ENCODE results near the gene KIF16B. TPM values are rescaled to one million over a fixed set of nuclear protein-coding genes. Genes with fewer than 3 reads are reported as not detected.

KIF16B gene
- total RNA-seq, 1 experiment from 2014 or later = 7.0 TPM

DNA sequence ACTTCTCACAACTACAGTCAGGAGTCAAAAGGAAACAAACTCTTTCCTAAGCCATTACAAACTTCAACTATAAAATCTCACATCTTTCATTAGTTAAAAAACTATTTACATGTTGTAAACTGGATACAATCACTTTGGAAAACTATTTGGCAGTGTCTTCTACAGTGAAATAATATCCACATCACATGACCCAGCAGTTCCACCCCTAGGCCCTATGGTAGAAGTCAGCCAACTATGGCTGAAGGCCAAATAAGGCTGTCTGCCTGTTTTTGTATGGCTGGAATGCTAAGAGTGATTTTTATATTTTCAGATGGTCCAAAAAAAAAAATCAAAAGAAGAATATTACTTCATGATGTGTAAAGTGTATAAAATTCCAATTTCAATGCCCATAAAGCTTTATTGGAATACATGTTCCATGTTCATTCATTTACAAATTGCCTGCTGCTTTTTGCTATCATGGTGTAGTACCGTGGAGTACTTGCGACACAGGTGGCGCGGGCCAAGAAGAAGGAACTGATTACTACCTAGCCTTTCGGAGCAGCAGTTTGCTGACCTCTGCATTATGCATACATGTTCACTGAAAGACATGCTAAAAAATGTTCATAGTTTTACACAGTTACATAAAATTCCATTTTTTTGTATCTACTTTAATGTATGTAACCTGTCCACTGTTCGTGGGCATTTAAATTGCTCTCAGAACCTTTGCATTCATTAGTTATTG, 129.0 kb downstream of the KIF16B start:
- Histone ChIP-seq H3K9me2 (ENCODE audit: insufficient read depth) (no peaks in the 10 kb centered on the region), H3K9me3 (ENCODE audit: control insufficient read depth in 1 of 2, insufficient read depth in 1 of 2, low read depth in 1 of 2, low read length in 2 of 2) (no peaks in the 10 kb centered on the region), H4K20me1 (ENCODE audit: insufficient read depth) (no peaks in the 10 kb centered on the region), H3K27ac (ENCODE audit: low read depth, low read length) (no peak overlapping the region), H3K9ac (ENCODE audit: low read length) (no peak overlapping the region), H3K79me2 (ENCODE audit: insufficient read depth, low read length) (no peaks in the 10 kb centered on the region), H3K36me3 (ENCODE audit: control insufficient read depth in 1 of 2, insufficient read depth in 2 of 2, low read length in 2 of 2) (no peaks in the 10 kb centered on the region), H3K4me3 (replicated peaks in 1 of 2; ENCODE audit: low read depth in 1 of 2, low read length in 2 of 2) (no peak overlapping the region), H3K4me2 (ENCODE audit: low read length) (no peak overlapping the region), H3K27me3 (ENCODE audit: insufficient read depth, low read length) (no peaks in the 10 kb centered on the region), H2AFZ (ENCODE audit: low read depth, low read length, poor library complexity, severe bottlenecking) (no peak overlapping the region), H3K4me1 (ENCODE audit: control insufficient read depth in 1 of 2, insufficient read depth in 2 of 2, low read length in 2 of 2) (no peaks in the 10 kb centered on the region)
- TF ChIP-seq, protein P1, sequence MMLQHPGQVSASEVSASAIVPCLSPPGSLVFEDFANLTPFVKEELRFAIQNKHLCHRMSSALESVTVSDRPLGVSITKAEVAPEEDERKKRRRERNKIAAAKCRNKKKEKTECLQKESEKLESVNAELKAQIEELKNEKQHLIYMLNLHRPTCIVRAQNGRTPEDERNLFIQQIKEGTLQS (IDR thresholded peaks at IDR 0.05) = no peak
- TF ChIP-seq, protein P2, sequence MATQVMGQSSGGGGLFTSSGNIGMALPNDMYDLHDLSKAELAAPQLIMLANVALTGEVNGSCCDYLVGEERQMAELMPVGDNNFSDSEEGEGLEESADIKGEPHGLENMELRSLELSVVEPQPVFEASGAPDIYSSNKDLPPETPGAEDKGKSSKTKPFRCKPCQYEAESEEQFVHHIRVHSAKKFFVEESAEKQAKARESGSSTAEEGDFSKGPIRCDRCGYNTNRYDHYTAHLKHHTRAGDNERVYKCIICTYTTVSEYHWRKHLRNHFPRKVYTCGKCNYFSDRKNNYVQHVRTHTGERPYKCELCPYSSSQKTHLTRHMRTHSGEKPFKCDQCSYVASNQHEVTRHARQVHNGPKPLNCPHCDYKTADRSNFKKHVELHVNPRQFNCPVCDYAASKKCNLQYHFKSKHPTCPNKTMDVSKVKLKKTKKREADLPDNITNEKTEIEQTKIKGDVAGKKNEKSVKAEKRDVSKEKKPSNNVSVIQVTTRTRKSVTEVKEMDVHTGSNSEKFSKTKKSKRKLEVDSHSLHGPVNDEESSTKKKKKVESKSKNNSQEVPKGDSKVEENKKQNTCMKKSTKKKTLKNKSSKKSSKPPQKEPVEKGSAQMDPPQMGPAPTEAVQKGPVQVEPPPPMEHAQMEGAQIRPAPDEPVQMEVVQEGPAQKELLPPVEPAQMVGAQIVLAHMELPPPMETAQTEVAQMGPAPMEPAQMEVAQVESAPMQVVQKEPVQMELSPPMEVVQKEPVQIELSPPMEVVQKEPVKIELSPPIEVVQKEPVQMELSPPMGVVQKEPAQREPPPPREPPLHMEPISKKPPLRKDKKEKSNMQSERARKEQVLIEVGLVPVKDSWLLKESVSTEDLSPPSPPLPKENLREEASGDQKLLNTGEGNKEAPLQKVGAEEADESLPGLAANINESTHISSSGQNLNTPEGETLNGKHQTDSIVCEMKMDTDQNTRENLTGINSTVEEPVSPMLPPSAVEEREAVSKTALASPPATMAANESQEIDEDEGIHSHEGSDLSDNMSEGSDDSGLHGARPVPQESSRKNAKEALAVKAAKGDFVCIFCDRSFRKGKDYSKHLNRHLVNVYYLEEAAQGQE (IDR thresholded peaks at IDR 0.05; ENCODE audit: low read depth) = no peak
- TF ChIP-seq FOSL1 (IDR thresholded peaks at IDR 0.05; ENCODE audit: low read depth) = no peak
- TF ChIP-seq JUND (IDR thresholded peaks at IDR 0.05) = no peak
- no peak for TF ChIP-seq YY1 (IDR thresholded peaks at IDR 0.05; ENCODE audit: extremely low read depth, insufficient replicate concordance, low read depth, low read length)
- TF ChIP-seq, protein P3, sequence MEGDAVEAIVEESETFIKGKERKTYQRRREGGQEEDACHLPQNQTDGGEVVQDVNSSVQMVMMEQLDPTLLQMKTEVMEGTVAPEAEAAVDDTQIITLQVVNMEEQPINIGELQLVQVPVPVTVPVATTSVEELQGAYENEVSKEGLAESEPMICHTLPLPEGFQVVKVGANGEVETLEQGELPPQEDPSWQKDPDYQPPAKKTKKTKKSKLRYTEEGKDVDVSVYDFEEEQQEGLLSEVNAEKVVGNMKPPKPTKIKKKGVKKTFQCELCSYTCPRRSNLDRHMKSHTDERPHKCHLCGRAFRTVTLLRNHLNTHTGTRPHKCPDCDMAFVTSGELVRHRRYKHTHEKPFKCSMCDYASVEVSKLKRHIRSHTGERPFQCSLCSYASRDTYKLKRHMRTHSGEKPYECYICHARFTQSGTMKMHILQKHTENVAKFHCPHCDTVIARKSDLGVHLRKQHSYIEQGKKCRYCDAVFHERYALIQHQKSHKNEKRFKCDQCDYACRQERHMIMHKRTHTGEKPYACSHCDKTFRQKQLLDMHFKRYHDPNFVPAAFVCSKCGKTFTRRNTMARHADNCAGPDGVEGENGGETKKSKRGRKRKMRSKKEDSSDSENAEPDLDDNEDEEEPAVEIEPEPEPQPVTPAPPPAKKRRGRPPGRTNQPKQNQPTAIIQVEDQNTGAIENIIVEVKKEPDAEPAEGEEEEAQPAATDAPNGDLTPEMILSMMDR (IDR thresholded peaks at IDR 0.05 in 2 of 3, conservative IDR thresholded peaks at IDR 0.05 in 1 of 3; ENCODE audit: borderline replicate concordance in 1 of 3, insufficient read depth in 1 of 3, low read depth in 2 of 3, low read length in 2 of 3) = no peak
- TF ChIP-seq RAD21 (IDR thresholded peaks at IDR 0.05; ENCODE audit: low read depth) = no peak
- TF ChIP-seq SRF (IDR thresholded peaks at IDR 0.05; ENCODE audit: low read depth) = no peak
- no peak for TF ChIP-seq CBX3 (IDR thresholded peaks at IDR 0.05; ENCODE audit: low read depth)
- no peak for TF ChIP-seq TCF7L2 (IDR thresholded peaks at IDR 0.05; ENCODE audit: borderline replicate concordance, extremely low read depth, insufficient read depth, insufficient read length)
- TF ChIP-seq SP1 (IDR thresholded peaks at IDR 0.05; ENCODE audit: low read depth) = no peak
- TF ChIP-seq ZFX (IDR thresholded peaks at IDR 0.05) = no peak
- TF ChIP-seq ELF1 (IDR thresholded peaks at IDR 0.05; ENCODE audit: borderline replicate concordance, low read depth) = no peak
- DNase-seq (ENCODE audit: low read depth, low spot score) = no peak
- ChIA-PET CTCF (no interaction called here), RAD21 (ENCODE audit: low non-redundant PET in 1 of 2, low total read pairs in 2 of 2, uncharacterized antibody in 2 of 2, unreplicated experiment in 2 of 2) (no interaction called here), POLR2A (no interaction called here)
- intact Hi-C loops (cut with micrococcal nuclease) = no loop called here
- no TSS peak for BruUV-seq (replicated peaks)
- ATAC-seq = no peak
